Sigmoid colon (tissue), 4 donors: ENCODE data around the gene FLNC.

Experiments
- POLR2A ChIP-seq, 2 donors: fragments of 450-650 bp; IDR thresholded peaks; one replicate each; pipeline ENCODE4 v1.6.1; 2016; ENCODE audit warnings: antibody characterized with exemption in 2 of 2, mild to moderate bottlenecking in 2 of 2, moderate library complexity in 2 of 2
- POLR2AphosphoS5 ChIP-seq, 4 donors: sonication (generic); formaldehyde crosslinking; IDR thresholded peaks; one replicate each; pipeline ENCODE4 v1.6.1; 2017; ENCODE audit warnings: antibody characterized with exemption in 4 of 4

DNA sequence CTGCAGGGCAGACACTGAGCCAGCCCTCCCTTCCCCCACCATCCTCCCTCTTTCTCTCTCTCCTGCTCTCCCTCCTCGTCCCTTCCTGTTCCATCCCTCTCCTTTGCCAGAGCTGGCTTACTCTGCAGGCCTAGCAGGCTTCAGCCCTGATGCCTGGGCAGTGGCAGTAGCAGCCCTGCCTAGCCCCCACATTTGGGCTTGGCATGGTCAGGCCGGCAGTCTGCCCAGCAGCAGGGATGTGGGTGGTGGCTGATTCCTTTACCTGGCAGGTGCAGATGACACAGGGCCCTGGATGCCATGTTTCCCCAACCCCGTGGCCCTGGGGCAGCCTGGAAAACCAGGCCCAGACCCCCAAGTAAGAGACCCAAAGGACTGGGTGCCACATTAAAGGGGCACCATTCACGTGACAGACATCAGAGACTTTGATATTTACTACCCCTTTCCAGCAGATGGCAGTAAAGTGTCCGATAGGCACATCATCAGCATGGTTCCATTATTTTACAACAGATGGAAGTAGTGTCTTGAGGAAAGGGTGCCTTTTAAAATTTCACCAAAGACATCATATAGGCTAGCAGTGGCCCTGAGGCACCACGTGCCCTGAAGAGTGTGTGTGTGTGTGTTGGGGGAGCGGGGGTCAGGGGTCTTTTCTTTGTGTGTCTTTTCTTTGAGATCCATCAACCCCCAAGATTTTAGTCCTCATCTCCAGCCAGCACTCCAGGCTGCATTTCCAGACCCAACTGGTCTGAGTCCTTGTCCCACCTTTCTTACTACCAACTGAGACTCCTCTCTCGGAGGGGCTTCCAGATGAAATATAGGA is 74.4 kb downstream of the FLNC start:
- TF ChIP-seq POLR2A (IDR thresholded peaks at IDR 0.05) = no peak
- TF ChIP-seq POLR2AphosphoS5 (IDR thresholded peaks at IDR 0.05) = no peak
